ENCODE results near the gene RAD51D. TPM values are rescaled to one million over a fixed set of nuclear protein-coding genes. Genes with fewer than 3 reads are reported as not detected.

The RAD51D gene
- total RNA-seq: 6.1 and 7.0 TPM in 2 replicates

GRCh38 chr17:35119370-35120165 lies at the start of gene RAD51D:
Gene RAD51D (minus strand): TSS chr17:35119860. CDS start chr17:35119613, 247 bp downstream.

DNA sequence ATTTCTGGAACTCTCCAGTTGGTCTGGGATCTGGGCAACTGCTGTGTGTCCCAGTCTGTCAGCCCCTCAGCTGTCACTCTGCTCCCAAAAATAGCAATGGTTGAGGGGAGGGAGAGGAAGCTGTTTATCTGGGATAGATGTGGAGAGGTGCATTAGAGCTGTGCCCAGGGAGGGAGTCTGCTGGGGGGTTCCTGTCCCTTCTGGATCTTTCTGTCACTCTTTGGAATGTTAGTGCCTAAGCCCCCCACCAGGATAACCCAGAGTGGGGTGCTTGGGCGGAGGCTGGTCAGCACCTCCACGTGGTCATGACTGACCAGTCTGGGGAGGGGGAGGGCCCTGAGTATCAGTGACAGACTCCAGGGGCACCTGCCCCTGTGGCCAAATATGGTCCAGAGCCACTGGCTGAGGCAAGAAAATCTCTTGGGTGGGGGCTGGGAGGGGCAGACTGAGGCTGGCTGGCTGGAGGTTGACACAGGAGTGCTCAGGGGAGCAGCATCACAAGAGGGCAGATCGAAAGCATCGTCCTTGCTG lies 27.8 kb upstream of the RAD51D start, which contains the start of gene UNC45B:
Gene UNC45B (plus strand): TSS at position 443 of the 531 bp plus-strand sequence. CDS start 447 bp downstream, outside the sequence.

DNA sequence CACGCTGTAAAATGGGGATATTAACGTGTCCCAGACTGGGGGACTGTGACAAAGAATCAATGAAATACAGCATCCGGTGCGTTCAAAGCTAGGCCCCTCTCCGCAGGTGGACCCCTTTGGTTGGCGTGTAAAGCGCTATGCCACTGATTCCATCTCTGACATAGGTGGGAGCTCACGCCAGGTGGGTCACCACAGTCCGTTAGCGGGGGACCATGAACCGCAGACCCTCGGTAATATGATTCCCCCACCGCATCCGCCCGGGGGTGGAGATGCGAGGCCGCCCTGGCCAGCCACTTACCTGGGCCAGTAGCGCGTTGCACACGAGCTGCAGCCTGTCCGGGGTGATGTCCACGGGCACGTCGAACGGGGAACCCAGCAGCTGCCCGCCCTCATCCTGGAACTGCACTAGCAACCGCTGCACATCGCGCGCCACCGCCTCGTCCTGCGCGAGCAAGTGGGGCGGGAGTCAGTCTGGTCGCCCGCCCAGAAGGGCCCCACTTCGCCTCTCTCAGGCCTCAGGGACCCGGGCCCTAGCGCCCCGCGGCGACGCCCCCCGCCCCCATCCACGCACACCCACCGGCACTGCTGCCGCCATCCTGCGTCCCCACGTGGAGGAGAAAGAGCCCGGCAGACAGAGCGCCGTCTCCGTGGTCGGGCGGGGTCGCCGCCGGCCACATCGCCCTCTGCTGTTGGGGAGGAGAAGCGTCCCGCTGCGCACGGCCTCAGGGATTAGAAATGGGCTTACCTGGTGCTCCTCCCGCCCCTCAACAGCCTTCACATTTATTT lies 22.2 kb upstream of the RAD51D start, which contains the start of gene NLE1:
Gene NLE1 (minus strand): TSS at position 623 of the 786 bp plus-strand sequence. CDS start 28 bp downstream, at position 595.

DNA sequence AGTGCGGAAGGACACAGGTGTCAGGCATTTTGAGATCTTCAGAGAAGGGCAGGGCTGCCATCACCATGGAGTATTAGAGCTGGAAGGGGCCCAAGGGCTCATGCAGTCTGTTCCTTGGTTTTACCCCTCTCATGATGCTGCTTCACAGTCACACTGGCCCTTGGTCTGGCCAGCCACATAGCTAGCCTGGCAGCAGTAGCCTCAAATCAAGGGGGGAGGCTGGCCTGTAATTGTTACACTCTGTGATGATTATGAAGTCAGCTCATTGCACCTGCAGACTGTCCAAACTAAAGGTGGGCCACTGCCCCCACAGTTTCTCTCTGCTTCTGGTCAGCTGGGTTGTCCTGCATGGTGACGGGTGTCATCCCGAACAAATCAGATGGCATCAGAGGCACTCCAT lies 1.7 kb upstream of the RAD51D start, which contains the start of gene FNDC8:
Gene FNDC8 (plus strand): TSS at position 301 of the 400 bp plus-strand sequence. CDS start 79 bp downstream, at position 380.

DNA sequence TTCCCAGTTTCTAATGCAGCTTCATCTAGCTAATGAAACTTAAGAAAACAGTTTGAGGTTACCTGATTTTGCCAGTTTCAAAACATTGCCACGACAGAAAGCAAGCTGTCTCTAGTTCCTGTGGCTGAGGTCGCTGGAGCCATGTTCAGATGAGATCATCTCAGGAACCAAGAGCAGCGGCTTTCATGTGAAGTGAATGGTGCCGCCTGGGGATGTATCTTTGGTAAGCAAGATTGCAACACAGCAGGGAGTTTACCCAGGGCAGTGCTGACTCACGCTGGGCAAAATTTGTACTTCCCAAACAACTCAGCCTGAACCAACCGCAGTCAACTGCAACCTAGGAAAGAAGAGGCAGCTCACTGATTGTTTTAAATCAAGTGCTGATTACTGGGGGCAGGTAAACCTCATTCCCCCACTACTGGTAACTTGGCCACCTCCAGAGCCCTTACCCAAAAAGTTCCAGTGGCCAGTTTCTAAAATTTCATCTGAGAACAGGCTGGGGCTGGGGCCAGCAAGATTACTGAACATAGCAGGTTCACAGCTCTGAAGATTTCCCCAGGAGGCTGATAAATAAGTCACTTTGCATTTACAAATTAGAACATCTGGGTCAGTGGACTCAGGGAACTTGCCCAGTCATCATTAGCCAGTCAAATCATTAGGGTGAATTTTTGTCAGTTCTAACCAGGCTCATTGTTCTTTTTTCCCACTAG lies 56.0 kb downstream of the RAD51D start, which contains the start of gene RFFL:
Gene RFFL (minus strand): TSS at position 194 of the 710 bp plus-strand sequence. CDS start 37,154 bp downstream, outside the sequence.

Other genes with a start within 250 kb of the RAD51D start
- gene CCT6B, start 158.4 kb downstream of the RAD51D start, total RNA-seq: 0.46 and 0.52 TPM in 2 replicates
- 7.2 and 7.9 TPM in 2 replicates for gene ZNF830, start 158.3 kb downstream of the RAD51D start, total RNA-seq
- 42.1 and 50.2 TPM in 2 replicates for gene LIG3, start 139.3 kb downstream of the RAD51D start, total RNA-seq
- 11.1 and 12.0 TPM in 2 replicates for gene RFFL, start 56.2 kb downstream of the RAD51D start, total RNA-seq
- not detected in 2 replicates for gene FNDC8, start 1.8 kb upstream of the RAD51D start, total RNA-seq
- gene NLE1, start 22.4 kb upstream of the RAD51D start, total RNA-seq: 14.6 and 19.9 TPM in 2 replicates
- not detected in 2 replicates for gene UNC45B, start 28.0 kb upstream of the RAD51D start, total RNA-seq
- gene SLC35G3, start 74.5 kb upstream of the RAD51D start, total RNA-seq: not detected in 2 replicates
- gene SLFN5, start 123.2 kb upstream of the RAD51D start, total RNA-seq: 64.8 and 82.6 TPM in 2 replicates